Activated CD4-positive, alpha-beta T cell treated with anti-CD3 and anti-CD28 coated beads, Interleukin-2, amount 10 ng/mL, durations not matched to agents 24 days and 14 days (primary cell): ENCODE measurements around the gene DGCR2. TPM values are rescaled to one million over a fixed set of nuclear protein-coding genes. Genes with fewer than 3 reads are reported as not detected.
"Not testable (repeated sequence)": the region's sequence is repeated elsewhere in the genome, so short reads cannot be mapped to it uniquely, and the experiment has no call there.

Experiments
- DNase-seq: peaks from one replicate; pipeline ENCODE4 v3.0.0; 2022
- H3K27ac Mint-ChIP-seq: one replicate; pipeline ENCODE4 v1.8.0; 2022; ENCODE audit warnings: mild to moderate bottlenecking, mixed read lengths
- H3K27me3 Mint-ChIP-seq: one replicate; pipeline ENCODE4 v1.8.0; 2022; ENCODE audit warnings: mixed read lengths
- H3K36me3 Mint-ChIP-seq: one replicate; pipeline ENCODE4 v1.8.0; 2022; ENCODE audit warnings: low read depth, mild to moderate bottlenecking, mixed read lengths
- H3K4me1 Mint-ChIP-seq: one replicate; pipeline ENCODE4 v1.8.0; 2021; ENCODE audit warnings: mixed read lengths
- H3K4me3 Mint-ChIP-seq: one replicate; pipeline ENCODE4 v1.8.0; 2022; ENCODE audit warnings: mild to moderate bottlenecking, moderate library complexity, mixed read lengths
- H3K9me3 Mint-ChIP-seq: one replicate; pipeline ENCODE4 v1.8.0; 2021; ENCODE audit warnings: mixed read lengths
- intact Hi-C: fragments of 100-400 bp; cut with micrococcal nuclease; formaldehyde crosslinking; loops from one replicate; pipeline ENCODE4 v1.15.1; 2023
- total RNA-seq: library from RNA; stranded (reverse); gene quantifications from 2 replicates; pipeline ENCODE4 v1.2.3, GENCODE V29; 2022

The DGCR2 gene
- total RNA-seq, 1 donor from 2014 or later: 25.5 TPM

GRCh38 chr22:19084126-19084525, 38.1 kb downstream of the DGCR2 start:
- H3K9me3 Mint-ChIP-seq, H3K27me3 Mint-ChIP-seq, H3K4me3 Mint-ChIP-seq, H3K4me1 Mint-ChIP-seq, intact Hi-C loops, DNase-seq, H3K27ac Mint-ChIP-seq: not testable (repeated sequence)
- H3K36me3 Mint-ChIP-seq: peaks cover 11% of the 10 kb centered on the region

DNA sequence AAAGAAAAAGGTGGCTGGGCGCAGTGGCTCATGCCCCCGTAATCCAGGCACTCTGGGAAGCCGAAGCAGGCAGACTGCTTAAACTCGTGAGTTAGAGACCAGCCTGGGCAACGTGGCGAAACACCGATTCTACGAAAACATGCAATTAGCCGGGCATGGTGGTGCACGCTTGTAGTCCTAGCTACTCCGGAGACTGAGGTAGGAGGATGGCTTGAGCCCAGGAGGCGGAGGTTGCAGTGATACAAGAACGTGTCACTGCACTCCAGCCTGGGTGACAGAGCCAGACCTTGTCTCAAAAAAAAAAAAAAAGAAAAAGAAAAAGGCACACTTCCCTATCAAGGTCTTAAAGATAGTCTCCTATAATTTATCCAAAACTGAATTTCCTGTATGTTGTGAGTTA, 39.4 kb downstream of the DGCR2 start:
- H3K36me3 Mint-ChIP-seq: peaks cover 6% of the 10 kb centered on the region
- intact Hi-C loops: no loop called here
- H3K9me3 Mint-ChIP-seq: no peaks in the 10 kb centered on the region
- peaks cover 6% of the 10 kb centered on the region for H3K4me1 Mint-ChIP-seq
- H3K27ac Mint-ChIP-seq: no peak overlapping the region
- H3K27me3 Mint-ChIP-seq: no peaks in the 10 kb centered on the region
- no peak overlapping the region for H3K4me3 Mint-ChIP-seq
- no peak for DNase-seq

DNA sequence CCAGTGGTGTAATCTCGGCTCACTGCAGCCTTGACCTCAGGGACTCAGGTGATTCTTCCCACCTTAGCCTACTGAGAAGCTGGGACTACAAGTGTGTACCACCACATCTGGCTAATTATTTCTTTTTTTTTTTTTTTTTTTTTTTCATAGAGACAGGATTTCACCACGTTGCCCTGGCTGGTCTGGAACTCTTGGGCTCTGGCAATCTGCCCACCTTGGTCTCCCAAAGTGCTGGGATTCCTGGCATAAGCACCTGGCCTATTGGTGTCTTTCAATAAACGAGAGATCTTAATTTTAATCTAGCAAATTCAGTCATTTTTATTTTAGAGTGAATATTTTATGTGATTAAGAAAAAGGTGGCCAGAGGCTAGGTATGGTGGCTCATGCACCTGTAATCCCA, 40.1 kb downstream of the DGCR2 start:
- H3K4me1 Mint-ChIP-seq: peaks cover 6% of the 10 kb centered on the region
- no peaks in the 10 kb centered on the region for H3K9me3 Mint-ChIP-seq
- peaks cover 6% of the 10 kb centered on the region for H3K36me3 Mint-ChIP-seq
- H3K27me3 Mint-ChIP-seq: no peaks in the 10 kb centered on the region
- DNase-seq: no peak
- H3K27ac Mint-ChIP-seq: no peak overlapping the region
- intact Hi-C loops: no loop called here
- no peak overlapping the region for H3K4me3 Mint-ChIP-seq

GRCh38 chr22:19081351-19081750, 40.9 kb downstream of the DGCR2 start:
- peaks cover 3% of the 10 kb centered on the region for H3K4me1 Mint-ChIP-seq
- H3K27ac Mint-ChIP-seq: no peak overlapping the region
- no peaks in the 10 kb centered on the region for H3K27me3 Mint-ChIP-seq
- intact Hi-C loops: no loop called here
- H3K36me3 Mint-ChIP-seq: peaks cover 4% of the 10 kb centered on the region
- no peak overlapping the region for H3K4me3 Mint-ChIP-seq
- H3K9me3 Mint-ChIP-seq: no peaks in the 10 kb centered on the region
- DNase-seq: no peak

- H3K27me3 Mint-ChIP-seq: no peaks in the 10 kb centered on the region
- no peak overlapping the region for H3K4me3 Mint-ChIP-seq
- DNase-seq: no peak
- intact Hi-C loops: no loop called here
- H3K9me3 Mint-ChIP-seq: no peaks in the 10 kb centered on the region
- H3K36me3 Mint-ChIP-seq: peaks cover 4% of the 10 kb centered on the region
- peaks cover 2% of the 10 kb centered on the region for H3K4me1 Mint-ChIP-seq
- no peak overlapping the region for H3K27ac Mint-ChIP-seq
These were observed 41.4 kb downstream of the DGCR2 start for GRCh38 chr22:19080853-19081252.

DNA sequence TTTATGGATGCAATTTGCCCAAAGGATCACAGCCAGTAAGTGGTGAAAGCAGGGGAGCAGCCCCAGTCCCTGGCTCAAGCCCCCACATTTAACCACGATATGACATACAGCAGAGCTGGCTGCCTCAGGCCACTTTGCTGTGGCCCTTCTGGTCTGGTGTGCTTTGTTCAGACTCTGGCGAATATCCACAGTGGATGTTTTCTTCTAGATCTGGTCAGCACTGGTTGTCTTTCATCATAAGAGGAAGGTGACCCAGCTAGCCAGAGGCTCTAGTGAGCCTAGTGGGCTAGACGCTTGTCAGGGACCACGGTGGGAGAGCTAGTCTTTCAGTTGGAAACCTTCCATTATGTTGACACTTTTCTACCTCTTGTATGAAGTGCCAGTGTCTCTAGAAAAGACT, 42.5 kb downstream of the DGCR2 start:
- no peaks in the 10 kb centered on the region for H3K4me1 Mint-ChIP-seq
- H3K36me3 Mint-ChIP-seq: no peaks in the 10 kb centered on the region
- no peak overlapping the region for H3K27ac Mint-ChIP-seq
- H3K9me3 Mint-ChIP-seq: no peaks in the 10 kb centered on the region
- intact Hi-C loops: no loop called here
- no peaks in the 10 kb centered on the region for H3K27me3 Mint-ChIP-seq
- no peak overlapping the region for H3K4me3 Mint-ChIP-seq
- no peak for DNase-seq

- H3K27me3 Mint-ChIP-seq: no peaks in the 10 kb centered on the region
- no peaks in the 10 kb centered on the region for H3K4me1 Mint-ChIP-seq
- intact Hi-C loops: no loop called here
- no peak overlapping the region for H3K27ac Mint-ChIP-seq
- H3K9me3 Mint-ChIP-seq: no peaks in the 10 kb centered on the region
- no peak overlapping the region for H3K4me3 Mint-ChIP-seq
- no peak for DNase-seq
- H3K36me3 Mint-ChIP-seq: peaks cover 12% of the 10 kb centered on the region
These were observed 46.8 kb downstream of the DGCR2 start for GRCh38 chr22:19075404-19075803.

GRCh38 chr22:19072853-19073252, 49.4 kb downstream of the DGCR2 start:
- not testable (repeated sequence) for H3K4me3 Mint-ChIP-seq, H3K27ac Mint-ChIP-seq

GRCh38 chr22:19070397-19071169, 51.6 kb downstream of the DGCR2 start:
- H3K4me3 Mint-ChIP-seq: no peak overlapping the region
- no peak for DNase-seq
- H3K36me3 Mint-ChIP-seq: peaks cover 24% of the 10 kb centered on the region
- no peaks in the 10 kb centered on the region for H3K27me3 Mint-ChIP-seq
- H3K4me1 Mint-ChIP-seq: no peaks in the 10 kb centered on the region
- no peaks in the 10 kb centered on the region for H3K9me3 Mint-ChIP-seq
- intact Hi-C loops: no loop called here
- H3K27ac Mint-ChIP-seq: no peak overlapping the region

More at GRCh38 chr22:19072853-19073252, 49.4 kb downstream of the DGCR2 start:
- H3K36me3 Mint-ChIP-seq: peaks cover 17% of the 10 kb centered on the region
- H3K4me1 Mint-ChIP-seq, H3K9me3 Mint-ChIP-seq, DNase-seq, H3K27me3 Mint-ChIP-seq, intact Hi-C loops: not testable (repeated sequence)

- intact Hi-C loops: no loop called here
- H3K4me3 Mint-ChIP-seq: no peak overlapping the region
These were observed 52.8 kb downstream of the DGCR2 start for GRCh38 chr22:19069451-19069850.

GRCh38 chr22:19068784-19069271, 53.4 kb downstream of the DGCR2 start:
- no peak overlapping the region for H3K4me3 Mint-ChIP-seq
- H3K9me3 Mint-ChIP-seq: no peaks in the 10 kb centered on the region
- H3K27me3 Mint-ChIP-seq: no peaks in the 10 kb centered on the region
- H3K27ac Mint-ChIP-seq: no peak overlapping the region
- H3K4me1 Mint-ChIP-seq: no peaks in the 10 kb centered on the region
- peaks cover 24% of the 10 kb centered on the region for H3K36me3 Mint-ChIP-seq
- intact Hi-C loops: no loop called here
- no peak for DNase-seq

More at GRCh38 chr22:19069451-19069850, 52.8 kb downstream of the DGCR2 start:
- DNase-seq: no peak
- H3K27me3 Mint-ChIP-seq: no peaks in the 10 kb centered on the region
- H3K27ac Mint-ChIP-seq: no peak overlapping the region
- no peaks in the 10 kb centered on the region for H3K9me3 Mint-ChIP-seq
- H3K4me1 Mint-ChIP-seq: no peaks in the 10 kb centered on the region
- H3K36me3 Mint-ChIP-seq: peaks cover 24% of the 10 kb centered on the region

- H3K4me1 Mint-ChIP-seq: no peaks in the 10 kb centered on the region
- DNase-seq: no peak
- no peaks in the 10 kb centered on the region for H3K9me3 Mint-ChIP-seq
These were observed 54.4 kb downstream of the DGCR2 start for GRCh38 chr22:19067696-19068348.

DNA sequence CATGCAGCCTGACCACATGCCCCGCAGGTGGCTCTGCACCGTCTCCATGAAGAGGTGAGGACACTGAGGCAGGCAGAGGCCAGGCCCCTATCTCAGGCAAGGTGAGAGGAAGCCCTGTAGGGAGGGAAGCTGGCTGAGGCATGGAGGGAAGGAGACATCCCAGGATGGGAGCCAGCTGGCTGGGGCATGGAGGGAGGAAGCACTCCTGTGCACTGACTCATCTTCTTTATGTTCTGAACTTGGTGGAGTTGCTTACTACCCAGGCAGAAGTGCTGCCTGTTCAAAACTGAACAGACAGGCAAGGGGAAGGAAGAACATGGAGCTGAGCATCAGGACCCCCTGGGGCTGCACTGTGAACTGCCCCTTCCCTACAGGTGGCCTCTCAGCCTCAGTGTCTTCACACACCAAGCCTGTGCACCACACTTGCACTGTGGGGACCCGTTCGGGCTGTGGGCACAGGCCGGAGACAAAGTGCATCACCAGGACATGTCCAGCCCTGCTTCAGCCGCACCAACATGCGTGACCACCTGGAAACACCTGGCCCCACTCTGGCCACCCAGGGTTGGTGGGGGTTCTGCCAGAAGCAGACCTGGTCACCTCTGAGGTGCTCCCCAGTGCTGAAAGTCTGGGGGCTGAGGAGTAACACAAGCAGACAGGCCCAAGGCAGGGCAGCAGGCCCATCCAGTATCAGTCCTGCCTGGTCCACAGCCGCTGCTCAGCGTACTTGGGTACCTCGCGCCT, 55.5 kb downstream of the DGCR2 start:
- Mint-ChIP-seq H3K27ac (no peak overlapping the region), H3K9me3 (no peaks in the 10 kb centered on the region), H3K27me3 (no peaks in the 10 kb centered on the region), H3K36me3 (peaks cover 20% of the 10 kb centered on the region), H3K4me3 (no peak overlapping the region), H3K4me1 (no peaks in the 10 kb centered on the region)
- no peak for DNase-seq
- intact Hi-C loops: no loop called here

More at GRCh38 chr22:19067696-19068348, 54.4 kb downstream of the DGCR2 start:
- Mint-ChIP-seq H3K27me3 (no peaks in the 10 kb centered on the region), H3K4me3 (no peak overlapping the region), H3K27ac (no peak overlapping the region), H3K36me3 (peaks cover 25% of the 10 kb centered on the region)
- intact Hi-C loops: no loop called here

DNA sequence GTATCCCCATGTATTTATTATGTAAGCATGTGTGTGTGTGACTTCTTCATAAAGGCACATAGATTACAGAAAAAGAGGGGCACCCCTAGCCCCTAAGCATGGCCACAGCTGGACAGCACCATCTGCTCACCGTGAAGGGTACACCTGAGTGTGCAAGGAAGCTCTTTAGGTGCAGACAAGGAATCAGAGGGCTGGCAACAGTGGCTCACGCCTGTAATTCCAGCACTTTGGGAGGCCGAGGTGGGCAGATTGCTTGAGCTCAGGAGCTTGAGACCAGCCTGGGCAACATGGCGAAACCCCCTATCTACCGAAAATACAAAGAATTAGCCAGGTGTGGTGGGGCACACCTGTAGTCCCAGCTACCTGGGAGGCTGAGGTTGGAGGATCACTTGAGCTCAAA, 56.3 kb downstream of the DGCR2 start:
- no peak overlapping the region for H3K4me3 Mint-ChIP-seq
- no peak overlapping the region for H3K27ac Mint-ChIP-seq
- no peaks in the 10 kb centered on the region for H3K9me3 Mint-ChIP-seq
- H3K27me3 Mint-ChIP-seq: no peaks in the 10 kb centered on the region
- no peak for DNase-seq
- intact Hi-C loops: no loop called here
- no peaks in the 10 kb centered on the region for H3K4me1 Mint-ChIP-seq
- peaks cover 15% of the 10 kb centered on the region for H3K36me3 Mint-ChIP-seq
